Nephron (organoid): ENCODE results near the gene PLSCR4.

Experiments used
- H3K27ac Mint-ChIP-seq, 3 experiments: 2 replicates each; pipeline ENCODE4 v1.8.0; 2020; ENCODE audit warnings: mixed read lengths in 3 of 3, mild to moderate bottlenecking in 2 of 3, moderate library complexity in 1 of 3
- H3K27me3 Mint-ChIP-seq: 2 replicates; pipeline ENCODE4 v1.8.0; 2021; ENCODE audit warnings: low read depth, mild to moderate bottlenecking, moderate library complexity, mixed read lengths
- H3K36me3 Mint-ChIP-seq: 2 replicates; pipeline ENCODE4 v1.8.0; 2020; ENCODE audit warnings: low read depth, mixed read lengths
- H3K4me1 Mint-ChIP-seq: 2 replicates; pipeline ENCODE4 v1.8.0; 2020; ENCODE audit warnings: mixed read lengths
- H3K4me3 Mint-ChIP-seq, 3 experiments: 2 replicates each; pipeline ENCODE4 v1.8.0; 2020; ENCODE audit warnings: mild to moderate bottlenecking in 3 of 3, mixed read lengths in 3 of 3, moderate library complexity in 2 of 3
- H3K9me3 Mint-ChIP-seq: 2 replicates; pipeline ENCODE4 v1.8.0; 2020; ENCODE audit warnings: mixed read lengths
- TF ChIP-seq, protein P1 (sequence below), 3 experiments: fragments of 200-600 bp; sonication (generic); IDR thresholded peaks; one replicate each; pipeline ENCODE4 v1.5.0; 2021; ENCODE audit warnings: antibody characterized with exemption in 3 of 3; ENCODE audit not compliant: unreplicated experiment in 3 of 3

PLSCR4 gene

DNA sequence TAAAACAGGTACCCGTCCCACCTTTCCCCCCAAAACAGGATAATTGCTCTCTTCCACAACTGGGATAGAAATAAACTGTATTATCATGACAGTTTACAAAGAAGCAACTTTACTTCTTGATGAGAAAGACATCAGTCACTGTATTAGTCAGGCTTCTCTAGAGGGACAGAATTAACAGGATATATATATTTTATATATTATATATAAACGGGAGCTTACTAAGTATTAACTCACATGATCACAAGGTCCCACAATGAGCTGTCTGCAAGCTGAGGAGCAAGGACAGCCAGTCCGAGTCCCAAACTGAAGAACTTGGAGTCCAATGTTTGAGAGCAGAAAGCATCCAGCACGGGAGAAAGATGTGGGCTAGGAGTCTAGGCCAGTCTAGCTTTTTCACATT is 18.4 kb upstream of the PLSCR4 start:
- Mint-ChIP-seq H3K4me1 (no peaks in the 10 kb centered on the region), H3K27ac (no peak overlapping the region), H3K36me3 (no peaks in the 10 kb centered on the region), H3K4me3 (no peak overlapping the region), H3K27me3 (no peaks in the 10 kb centered on the region), H3K9me3 (peaks cover 5% of the 10 kb centered on the region)
- TF ChIP-seq, protein P1, sequence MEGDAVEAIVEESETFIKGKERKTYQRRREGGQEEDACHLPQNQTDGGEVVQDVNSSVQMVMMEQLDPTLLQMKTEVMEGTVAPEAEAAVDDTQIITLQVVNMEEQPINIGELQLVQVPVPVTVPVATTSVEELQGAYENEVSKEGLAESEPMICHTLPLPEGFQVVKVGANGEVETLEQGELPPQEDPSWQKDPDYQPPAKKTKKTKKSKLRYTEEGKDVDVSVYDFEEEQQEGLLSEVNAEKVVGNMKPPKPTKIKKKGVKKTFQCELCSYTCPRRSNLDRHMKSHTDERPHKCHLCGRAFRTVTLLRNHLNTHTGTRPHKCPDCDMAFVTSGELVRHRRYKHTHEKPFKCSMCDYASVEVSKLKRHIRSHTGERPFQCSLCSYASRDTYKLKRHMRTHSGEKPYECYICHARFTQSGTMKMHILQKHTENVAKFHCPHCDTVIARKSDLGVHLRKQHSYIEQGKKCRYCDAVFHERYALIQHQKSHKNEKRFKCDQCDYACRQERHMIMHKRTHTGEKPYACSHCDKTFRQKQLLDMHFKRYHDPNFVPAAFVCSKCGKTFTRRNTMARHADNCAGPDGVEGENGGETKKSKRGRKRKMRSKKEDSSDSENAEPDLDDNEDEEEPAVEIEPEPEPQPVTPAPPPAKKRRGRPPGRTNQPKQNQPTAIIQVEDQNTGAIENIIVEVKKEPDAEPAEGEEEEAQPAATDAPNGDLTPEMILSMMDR (IDR thresholded peaks at IDR 0.05; ENCODE audit: unreplicated experiment in 3 of 3), result no peak

DNA sequence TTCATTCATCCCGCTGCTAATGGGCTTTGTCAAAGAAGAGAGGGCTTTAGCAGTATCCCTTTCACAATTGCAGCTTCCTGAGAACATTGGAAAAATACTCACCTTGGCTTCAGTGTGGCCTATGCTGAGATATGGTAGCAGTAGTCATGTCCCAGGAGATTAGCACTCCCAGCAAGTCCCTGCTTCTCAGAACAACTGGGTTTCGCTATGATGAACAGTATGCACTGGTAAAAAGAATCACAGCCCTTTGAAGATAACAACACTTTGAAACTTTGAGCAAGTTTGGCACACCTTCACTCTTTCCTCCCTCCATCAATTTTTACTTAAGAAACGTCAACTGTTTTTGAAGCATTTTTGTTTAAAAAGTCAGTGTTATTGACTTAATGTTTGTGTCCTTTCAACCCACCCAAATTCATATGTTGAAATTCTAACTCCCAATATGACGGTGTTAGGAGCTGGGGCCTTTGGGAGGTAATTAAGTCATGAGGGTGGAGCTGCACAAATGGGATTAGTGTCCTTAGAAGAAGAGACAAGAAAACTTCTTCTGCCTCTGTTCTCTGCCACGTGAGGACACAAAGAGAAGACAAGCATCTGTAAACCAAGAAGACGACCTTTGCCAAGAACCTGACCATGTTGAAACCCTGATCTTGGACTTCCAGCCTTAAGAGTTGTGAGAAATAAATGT is 17.8 kb upstream of the PLSCR4 start:
- H3K27ac Mint-ChIP-seq, result no peak overlapping the region
- TF ChIP-seq, protein P1 (IDR thresholded peaks at IDR 0.05; ENCODE audit: unreplicated experiment in 3 of 3), result no peak
- no peak overlapping the region for H3K4me3 Mint-ChIP-seq
- H3K4me1 Mint-ChIP-seq, result no peaks in the 10 kb centered on the region
- H3K9me3 Mint-ChIP-seq, result peaks cover 5% of the 10 kb centered on the region
- H3K27me3 Mint-ChIP-seq, result no peaks in the 10 kb centered on the region
- H3K36me3 Mint-ChIP-seq, result no peaks in the 10 kb centered on the region

DNA sequence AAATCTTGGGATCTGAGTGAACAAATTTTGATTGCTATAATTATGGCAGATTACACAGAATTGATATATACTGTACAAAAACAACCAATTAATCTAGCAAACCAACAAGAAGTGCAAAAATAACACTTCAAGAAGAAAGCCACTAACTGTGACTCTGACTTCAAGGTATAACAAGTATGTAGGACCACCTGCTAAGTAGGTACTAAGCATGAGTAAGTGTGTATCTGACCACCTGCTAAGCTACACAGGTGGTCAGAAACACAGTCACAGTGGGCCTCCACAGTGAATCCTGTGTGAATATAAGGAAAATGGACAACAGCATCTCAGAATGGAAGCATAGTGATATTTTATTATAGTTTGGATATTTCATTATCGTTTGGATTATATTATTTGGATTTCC is 14.8 kb upstream of the PLSCR4 start:
- H3K9me3 Mint-ChIP-seq, result peaks cover 4% of the 10 kb centered on the region
- no peaks in the 10 kb centered on the region for H3K36me3 Mint-ChIP-seq
- H3K4me3 Mint-ChIP-seq, result no peak overlapping the region
- H3K27me3 Mint-ChIP-seq, result no peaks in the 10 kb centered on the region
- H3K4me1 Mint-ChIP-seq, result no peaks in the 10 kb centered on the region
- TF ChIP-seq, protein P1 (IDR thresholded peaks at IDR 0.05; ENCODE audit: unreplicated experiment in 3 of 3), result no peak
- no peak overlapping the region for H3K27ac Mint-ChIP-seq

DNA sequence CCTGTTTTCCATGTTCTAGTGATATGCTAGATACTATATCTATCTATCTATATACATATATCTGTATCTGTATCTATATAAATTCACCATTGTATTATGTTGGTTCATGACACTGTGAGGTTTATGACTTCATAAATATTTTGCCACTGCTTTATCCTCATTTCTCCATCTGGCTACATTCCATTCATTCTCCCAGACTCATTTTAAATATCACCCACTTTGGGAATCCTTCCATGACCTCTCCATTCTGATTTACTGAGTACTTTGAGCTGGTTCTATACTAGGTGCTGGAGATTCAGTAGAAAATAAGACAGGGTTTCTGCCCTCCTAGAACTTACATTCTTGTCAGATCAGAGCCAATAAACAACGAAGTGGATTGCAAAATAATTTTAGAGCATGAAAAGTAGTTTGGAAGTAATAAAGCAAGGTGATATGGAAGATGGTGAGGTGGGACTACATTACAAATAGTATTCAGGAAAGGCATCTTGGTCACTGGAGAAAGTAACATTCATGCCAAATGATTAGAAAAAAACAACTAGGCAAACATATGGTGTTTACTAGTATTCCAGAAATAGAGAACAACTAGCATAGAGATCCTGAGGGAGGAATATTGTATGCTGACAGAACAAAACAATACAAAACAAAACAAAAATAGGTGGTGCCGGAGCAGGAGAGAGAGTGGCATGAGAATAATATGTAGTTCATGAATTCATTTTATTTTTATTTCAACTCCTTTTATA is 11.6 kb upstream of the PLSCR4 start:
- no peaks in the 10 kb centered on the region for H3K9me3 Mint-ChIP-seq
- TF ChIP-seq, protein P1 (IDR thresholded peaks at IDR 0.05; ENCODE audit: unreplicated experiment in 3 of 3), result no peak
- no peaks in the 10 kb centered on the region for H3K27me3 Mint-ChIP-seq
- H3K4me3 Mint-ChIP-seq, result no peak overlapping the region
- no peaks in the 10 kb centered on the region for H3K36me3 Mint-ChIP-seq
- no peak overlapping the region for H3K27ac Mint-ChIP-seq
- H3K4me1 Mint-ChIP-seq, result no peaks in the 10 kb centered on the region

DNA sequence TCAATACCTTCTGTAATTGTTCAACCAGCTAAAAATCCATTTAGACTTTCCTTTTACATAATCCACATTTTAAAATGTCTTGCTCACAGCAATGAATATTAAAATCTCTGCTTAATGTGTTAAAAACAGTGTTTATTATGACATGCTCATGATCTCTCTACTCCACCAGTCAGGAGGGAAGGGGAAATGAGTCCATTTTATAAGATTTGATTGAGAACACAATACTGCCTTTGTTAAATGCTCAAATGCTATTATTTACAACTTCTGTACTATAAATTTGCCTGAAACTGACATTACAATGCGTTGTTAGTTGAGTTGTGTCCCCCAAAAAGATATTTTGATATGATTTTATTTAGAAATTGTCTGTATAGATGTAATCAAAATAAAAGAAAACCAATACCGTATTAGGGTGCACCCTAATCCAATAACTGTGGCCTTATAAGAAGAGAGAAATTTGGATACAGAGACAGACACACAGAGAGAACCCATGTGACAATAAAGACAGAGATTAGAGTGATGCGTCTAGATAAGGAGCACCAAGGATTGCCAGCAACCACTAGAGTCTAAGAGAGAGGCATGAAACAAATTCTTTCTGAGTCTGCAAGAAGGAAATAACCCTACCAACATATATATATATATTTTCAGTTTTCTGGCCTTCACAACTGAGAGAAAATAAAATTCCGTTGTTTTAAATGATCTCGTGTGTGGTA is 9.1 kb upstream of the PLSCR4 start:
- TF ChIP-seq, protein P1 (IDR thresholded peaks at IDR 0.05; ENCODE audit: unreplicated experiment in 3 of 3), result no peak
- H3K9me3 Mint-ChIP-seq, result no peaks in the 10 kb centered on the region

More for the DNA sequence above, 9.1 kb upstream of the PLSCR4 start:
- Mint-ChIP-seq H3K36me3 (no peaks in the 10 kb centered on the region), H3K4me1 (no peaks in the 10 kb centered on the region), H3K27ac (no peak overlapping the region), H3K4me3 (no peak overlapping the region), H3K27me3 (no peaks in the 10 kb centered on the region)
